Measurements from ENCODE around the gene STK11. TPM values are rescaled to one million over a fixed set of nuclear protein-coding genes. Genes with fewer than 3 reads are reported as not detected.

Gene STK11
- total RNA-seq, 4 donors from 2014 or later = 38.0 to 48.4 (median 44.2) TPM

GRCh38 chr19:1229924-1230782, 24.6 kb downstream of the STK11 start:
- no peak for TF ChIP-seq CTCF (IDR thresholded peaks at IDR 0.05)
- ATAC-seq (ENCODE audit: low FRiP score) (no peak), DNase-seq (ENCODE audit: low spot score) (no peak)

- no peak for TF ChIP-seq CTCF (IDR thresholded peaks at IDR 0.05)
- DNase-seq (ENCODE audit: low spot score) = no peak
- ATAC-seq (ENCODE audit: low FRiP score) = no peak
Observed at GRCh38 chr19:1230783-1231489, 25.4 kb downstream of the STK11 start.

GRCh38 chr19:1231729-1232637, 26.4 kb downstream of the STK11 start:
- TF ChIP-seq CTCF (IDR thresholded peaks at IDR 0.05) = no peak
- no peak for DNase-seq (ENCODE audit: low spot score)
- ATAC-seq (ENCODE audit: low FRiP score) = no peak

- DNase-seq (ENCODE audit: low spot score) (no peak), ATAC-seq (ENCODE audit: low FRiP score) (no peak)
Observed at GRCh38 chr19:1232652-1233072, 27.1 kb downstream of the STK11 start.

GRCh38 chr19:1233115-1233667, 27.6 kb downstream of the STK11 start:
- TF ChIP-seq CTCF (IDR thresholded peaks at IDR 0.05) = no peak
- DNase-seq (ENCODE audit: low spot score) = no peak
- ATAC-seq (ENCODE audit: low FRiP score) = no peak

More at GRCh38 chr19:1232652-1233072, 27.1 kb downstream of the STK11 start:
- TF ChIP-seq CTCF (IDR thresholded peaks at IDR 0.05) = no peak
